PFSK-1 (cell line): ENCODE data around the gene GSTO1.

ENCODE experiments used
- FOXP2 ChIP-seq: optimal IDR thresholded peaks from 2 replicates; pipeline ENCODE3; 2011; ENCODE audit warnings: borderline replicate concordance, control low read depth, inconsistent platforms; ENCODE audit not compliant: insufficient read depth; ENCODE audit errors: extremely low read length, extremely low read depth
- POLR2AphosphoS5 ChIP-seq: IDR thresholded peaks from 2 replicates; pipeline ENCODE4 v1.6.1; 2012; ENCODE audit warnings: low read depth, mild to moderate bottlenecking, control low read depth, low read length, moderate library complexity
- REST ChIP-seq, 2 experiments: IDR thresholded peaks; 2 replicates each; pipeline versions ENCODE4 v1.6.1 to v1.8.0; 2011 to 2012; ENCODE audit warnings: low read depth in 2 of 2, low read length in 2 of 2, control low read depth in 1 of 2, inconsistent platforms in 1 of 2, mild to moderate bottlenecking in 1 of 2, moderate library complexity in 1 of 2; ENCODE audit not compliant: insufficient read depth in 1 of 2
- SIN3A ChIP-seq: IDR thresholded peaks from 2 replicates; pipeline ENCODE4 v1.6.1; 2012; ENCODE audit warnings: mild to moderate bottlenecking, low read length, moderate library complexity, borderline replicate concordance; ENCODE audit not compliant: insufficient read depth
- TAF1 ChIP-seq: IDR thresholded peaks from 2 replicates; pipeline ENCODE4 v1.6.1; 2012; ENCODE audit warnings: low read length, control low read depth, borderline replicate concordance; ENCODE audit not compliant: insufficient read depth

The GSTO1 gene

GRCh38 chr10:104233817-104234216, 20.9 kb upstream of the GSTO1 start:
- TF ChIP-seq TAF1 (no peak), SIN3A (no peak), FOXP2 (no peak), REST (IDR thresholded peaks at IDR 0.05; ENCODE audit: insufficient read depth in 1 of 2, low read depth in 2 of 2, low read length in 2 of 2) (no peak), POLR2AphosphoS5 (no peak)

- TF ChIP-seq POLR2AphosphoS5 (no peak), TAF1 (no peak), REST (IDR thresholded peaks at IDR 0.05; ENCODE audit: insufficient read depth in 1 of 2, low read depth in 2 of 2, low read length in 2 of 2) (no peak)
Observed at GRCh38 chr10:104234934-104235333, 19.8 kb upstream of the GSTO1 start.

- TF ChIP-seq FOXP2 (no peak), TAF1 (no peak), REST (IDR thresholded peaks at IDR 0.05; ENCODE audit: insufficient read depth in 1 of 2, low read depth in 2 of 2, low read length in 2 of 2) (no peak)
Observed at GRCh38 chr10:104235801-104236200, 18.9 kb upstream of the GSTO1 start.

- no peak for TF ChIP-seq POLR2AphosphoS5
- TF ChIP-seq FOXP2: no peak
- no peak for TF ChIP-seq SIN3A
- TF ChIP-seq REST (IDR thresholded peaks at IDR 0.05; ENCODE audit: insufficient read depth in 1 of 2, low read depth in 2 of 2, low read length in 2 of 2): no peak
- TF ChIP-seq TAF1: no peak
Observed at GRCh38 chr10:104240078-104240477, 14.6 kb upstream of the GSTO1 start.

- TF ChIP-seq REST (IDR thresholded peaks at IDR 0.05; ENCODE audit: insufficient read depth in 1 of 2, low read depth in 2 of 2, low read length in 2 of 2) (no peak), TAF1 (no peak), FOXP2 (no peak), POLR2AphosphoS5 (no peak), SIN3A (no peak)
Observed at GRCh38 chr10:104242545-104242944, 12.1 kb upstream of the GSTO1 start.
